Hippocampal formation (tissue), 2 donors: ENCODE measurements around the gene CRYBB2.
"Not testable (repeated sequence)": the region's sequence is repeated elsewhere in the genome, so short reads cannot be mapped to it uniquely, and the experiment has no call there.

ENCODE experiments used
- DNase-seq, 2 donors: peaks; one replicate each; lab custom pipeline; 2025; lab: John Stamatoyannopoulos, UW

The CRYBB2 gene

DNA sequence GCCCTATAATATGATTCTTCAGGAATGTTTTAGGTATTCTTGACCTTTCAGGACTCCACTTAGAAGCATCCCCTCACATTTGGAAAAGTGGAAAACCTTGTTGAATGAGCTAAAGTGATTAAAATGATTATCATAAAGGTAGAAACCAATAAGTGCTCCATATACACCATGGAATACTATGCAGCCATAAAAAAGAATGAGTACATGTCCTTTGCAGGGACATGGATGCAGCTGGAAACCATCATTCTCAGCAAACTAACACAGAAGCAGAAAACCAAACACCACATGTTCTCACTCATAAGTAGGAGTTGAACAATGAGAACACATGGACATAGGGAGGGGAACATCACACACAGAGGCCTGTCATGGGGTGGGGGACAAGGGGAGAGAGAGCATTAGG, 14.3 kb downstream of the CRYBB2 start:
- not testable (repeated sequence) for DNase-seq

DNA sequence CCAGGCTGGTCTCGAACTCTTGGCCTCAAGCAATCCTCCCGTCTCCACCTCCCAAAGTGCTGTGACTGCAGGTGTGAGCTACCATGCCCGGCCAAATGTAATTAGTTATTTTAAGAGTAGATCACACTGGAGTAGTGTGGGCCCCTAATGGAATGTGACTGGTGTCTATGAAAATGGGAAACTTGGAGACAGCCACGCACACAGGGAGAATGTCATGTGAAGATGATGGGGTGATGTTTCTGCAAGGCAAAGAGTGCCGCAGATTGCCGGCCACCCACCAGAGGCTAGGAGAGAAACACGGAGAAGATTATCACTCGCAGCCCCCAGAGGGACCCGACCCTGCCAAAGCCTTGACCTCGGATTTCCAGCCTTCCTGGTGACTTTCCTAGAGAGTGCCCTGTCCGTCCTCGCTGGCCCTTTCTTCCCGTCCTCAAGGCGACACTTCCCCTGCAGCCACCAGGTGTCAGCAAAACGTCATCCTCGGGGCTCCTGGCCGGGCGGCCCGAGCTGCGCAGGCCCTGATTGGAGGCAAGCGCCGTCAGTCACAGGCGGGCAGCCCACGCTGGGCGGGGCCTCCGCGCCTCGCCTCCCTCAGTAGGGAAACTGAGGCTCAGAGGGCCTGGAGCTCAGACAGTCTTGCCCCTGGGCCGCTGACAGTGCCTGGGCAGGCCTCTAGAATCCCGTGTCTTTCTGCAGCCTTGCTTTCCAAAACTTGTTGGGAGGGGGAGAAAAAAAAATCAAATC, 16.3 kb downstream of the CRYBB2 start:
- peak; percentile 4 to 7 for DNase-seq

DNA sequence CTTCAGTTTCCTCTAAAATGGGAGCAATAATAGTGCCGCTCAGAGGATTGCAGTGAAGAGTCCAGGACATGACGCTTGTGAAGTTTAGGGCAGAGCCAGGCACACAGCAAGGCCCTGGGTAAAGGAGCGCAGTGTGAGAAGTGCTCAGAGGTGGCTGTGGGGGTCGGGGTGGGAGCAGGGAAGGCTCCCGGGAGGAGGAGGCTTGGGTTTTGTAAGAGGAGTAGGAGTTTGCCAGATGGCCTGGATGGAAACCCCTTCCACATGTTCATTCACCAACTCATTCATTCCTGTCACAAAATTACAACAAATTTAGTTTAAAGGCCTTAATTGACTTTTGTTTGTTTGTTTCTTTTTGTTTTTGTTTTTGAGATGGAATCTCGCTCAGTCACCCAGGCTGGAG, 17.0 kb downstream of the CRYBB2 start:
- DNase-seq, result no peak

DNA sequence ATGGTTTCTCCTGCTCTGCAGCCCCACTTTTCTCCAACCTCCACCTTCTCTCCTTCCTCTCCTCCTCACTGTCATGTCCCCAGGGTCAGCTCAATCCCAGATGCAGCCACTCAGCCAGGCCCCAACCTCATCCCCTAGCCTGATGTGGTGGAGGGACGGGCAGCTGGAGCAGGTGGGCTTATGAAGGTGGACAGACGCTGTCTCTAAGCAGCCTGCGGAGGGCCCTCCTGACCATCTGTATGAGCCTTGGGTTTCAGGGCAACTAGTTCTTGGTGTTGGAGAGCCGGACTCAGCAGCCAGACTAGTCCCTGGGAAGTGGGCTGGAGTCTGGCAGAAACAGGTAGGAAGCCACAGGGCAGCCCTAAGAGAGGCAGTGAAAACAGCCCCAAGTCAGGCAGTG, 18.1 kb downstream of the CRYBB2 start:
- no peak for DNase-seq

DNA sequence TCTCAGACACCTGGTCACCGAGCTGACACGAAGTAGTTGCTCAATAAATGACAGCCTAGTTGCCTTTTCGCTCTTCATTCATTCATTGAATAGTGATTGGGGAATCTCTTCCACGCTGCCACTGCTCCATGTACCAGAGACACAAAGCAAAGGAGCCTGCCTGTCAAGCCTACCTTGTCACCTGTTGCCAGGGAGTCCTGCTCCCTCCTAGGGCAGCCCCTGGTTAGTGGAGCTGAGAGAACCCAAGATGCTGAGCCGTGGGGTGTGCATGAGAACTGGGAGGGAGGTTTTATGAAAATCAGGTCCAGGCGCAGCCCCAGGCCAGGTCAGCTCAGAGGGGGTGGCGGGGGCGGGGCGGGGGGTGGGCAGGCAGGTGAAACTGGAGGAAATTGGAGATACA, 18.6 kb downstream of the CRYBB2 start:
- DNase-seq, result not testable (repeated sequence)

DNA sequence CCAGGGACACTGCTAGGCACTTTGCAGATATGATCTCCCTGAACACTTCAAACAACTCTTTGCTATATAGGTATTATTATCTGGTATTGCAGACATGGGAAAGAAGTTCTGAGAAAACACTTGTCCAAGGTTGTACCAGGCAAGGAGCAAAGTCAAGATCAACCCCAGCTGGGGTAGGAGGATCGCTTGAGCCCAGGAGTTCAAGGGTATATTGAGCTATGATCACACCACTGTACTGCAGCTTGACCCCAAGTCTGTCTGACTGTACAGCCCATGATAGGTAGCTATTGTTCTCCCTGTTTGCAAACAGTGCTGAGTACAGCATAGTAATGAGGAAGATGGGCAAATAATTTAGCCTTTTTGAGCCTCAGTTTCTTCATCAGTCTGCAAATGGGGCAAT, 35.7 kb downstream of the CRYBB2 start:
- not testable (repeated sequence) for DNase-seq

DNA sequence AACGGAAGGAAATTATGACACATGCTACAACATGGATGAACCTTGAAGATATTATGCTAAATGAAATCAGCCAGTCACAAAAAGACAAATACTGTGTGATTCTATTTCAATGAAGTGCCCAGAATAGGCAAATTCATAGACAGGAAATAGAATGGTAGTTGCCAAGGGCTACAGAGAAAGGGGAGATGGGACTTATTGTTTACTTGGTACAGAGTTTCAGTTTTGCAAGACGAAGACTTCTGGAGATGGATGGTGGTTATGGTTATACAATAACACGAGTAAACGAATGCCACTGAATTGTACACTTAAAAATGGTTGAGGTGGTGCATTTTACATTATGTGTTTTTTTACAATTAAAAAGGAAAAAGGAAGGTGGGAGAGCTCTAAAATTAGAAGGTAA, 48.1 kb downstream of the CRYBB2 start:
- not testable (repeated sequence) for DNase-seq

DNA sequence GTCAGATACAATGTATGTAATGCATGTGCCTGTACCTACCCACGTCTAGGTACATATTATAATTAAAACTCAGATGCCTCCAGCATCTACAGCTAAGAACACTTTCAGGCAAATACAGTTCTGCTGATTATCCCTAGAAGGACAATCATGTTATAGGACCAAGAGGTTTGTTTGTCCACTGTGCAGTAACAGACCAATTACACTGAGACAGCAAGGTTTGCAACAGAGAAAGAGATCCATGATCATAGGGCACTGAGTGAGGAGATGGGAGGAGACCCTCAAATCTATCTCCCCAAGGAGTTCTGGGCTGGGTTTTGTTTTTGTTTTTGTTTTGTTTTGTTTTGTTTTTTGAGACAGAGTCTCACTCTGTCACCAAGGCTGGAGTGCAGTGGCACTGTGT, 49.5 kb downstream of the CRYBB2 start:
- not testable (repeated sequence) for DNase-seq

DNA sequence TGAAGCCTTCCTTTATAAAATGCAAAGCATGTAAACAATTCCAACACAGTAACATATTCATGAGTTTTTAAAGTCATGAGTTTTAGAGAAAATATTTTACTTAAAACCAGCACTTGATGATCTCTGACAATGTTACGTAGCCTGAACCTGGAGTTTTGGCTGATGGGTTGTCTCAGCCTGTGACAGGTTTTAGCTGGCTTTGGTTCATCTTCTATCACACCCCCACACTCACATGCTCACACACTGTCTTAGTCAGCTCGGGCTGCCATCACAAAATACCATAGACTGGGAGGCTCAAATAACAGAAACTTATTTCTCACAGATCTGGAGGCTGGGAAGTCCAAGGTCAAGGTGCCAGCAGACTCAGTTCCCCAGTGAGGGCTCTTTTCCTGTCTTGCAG, 50.6 kb downstream of the CRYBB2 start:
- DNase-seq, result not testable (repeated sequence)

DNA sequence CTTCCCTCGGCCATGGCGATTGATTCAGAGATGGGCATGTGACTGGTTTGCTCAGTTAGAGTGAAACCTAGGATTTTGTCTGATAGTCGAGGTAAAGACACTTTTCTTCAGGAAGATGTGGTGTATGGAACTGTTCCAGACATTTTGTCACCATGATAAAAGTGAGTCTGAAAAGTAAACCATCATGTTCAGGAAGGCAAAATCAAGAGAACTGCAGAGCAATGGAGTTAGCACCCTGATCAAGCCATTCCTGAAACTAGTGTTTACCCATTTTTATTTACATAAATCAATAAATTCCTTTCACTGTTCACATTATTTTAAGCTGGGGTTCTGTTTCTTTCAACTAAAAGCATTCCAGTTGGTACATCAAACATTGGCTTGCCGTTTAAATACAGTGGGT, 53.8 kb downstream of the CRYBB2 start:
- DNase-seq, result not testable (repeated sequence)

DNA sequence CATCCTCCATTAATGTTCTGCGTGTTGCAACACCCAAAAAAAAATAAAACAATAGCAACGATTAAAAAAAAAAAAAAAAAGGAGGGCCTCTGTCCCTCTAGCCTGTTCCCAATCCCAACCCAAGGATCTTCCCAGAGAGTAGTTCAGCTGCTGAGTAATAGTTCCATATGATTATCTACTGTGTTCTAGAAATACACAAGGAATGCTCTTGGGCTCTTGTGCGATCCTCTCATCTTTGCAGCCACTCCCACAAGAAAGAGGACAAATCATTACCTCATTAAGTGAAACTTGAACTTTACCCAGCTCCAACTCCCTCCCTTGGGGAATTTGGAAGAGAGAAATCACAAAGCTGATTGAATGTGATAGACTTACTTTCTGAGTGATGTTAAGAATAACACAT, 54.5 kb downstream of the CRYBB2 start:
- not testable (repeated sequence) for DNase-seq

DNA sequence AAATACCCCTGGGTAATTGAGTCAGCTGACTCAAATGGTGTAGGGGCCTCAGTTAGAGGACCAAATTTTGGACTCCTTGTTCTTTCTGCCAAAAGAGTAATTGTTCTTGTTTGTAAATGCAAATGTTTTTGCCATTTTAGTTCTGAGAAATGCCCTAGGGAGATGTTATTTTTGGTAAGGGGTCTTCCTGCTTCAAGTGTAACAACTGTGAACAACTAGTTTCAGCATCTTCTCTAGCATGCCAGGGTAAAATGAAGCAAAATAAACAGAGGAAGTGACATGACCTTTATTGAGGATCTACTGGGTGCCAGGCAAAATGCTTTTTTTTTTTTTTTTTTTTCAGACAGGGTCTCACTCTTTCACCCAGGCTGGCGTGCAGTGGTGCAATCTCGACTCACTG, 60.7 kb downstream of the CRYBB2 start:
- not testable (repeated sequence) for DNase-seq
